A549 (cell line): ENCODE data around the gene NR2C2. TPM values are rescaled to one million over a fixed set of nuclear protein-coding genes. Genes with fewer than 3 reads are reported as not detected.

Source experiments
- ATAC-seq, 2 experiments: fragments of 200-7000 bp in 1 of 2; fragments of >200 bp in 1 of 2; cut with Nextera tagmentation in 1 of 2; cut with Tn5 transposase in 1 of 2; 3 replicates each; pipeline versions ENCODE4 v1.8.0 to v1.9.1; 2018 to 2020; ENCODE audit warnings: mild to moderate bottlenecking in 1 of 2, moderate library complexity in 1 of 2
- CTCF ChIA-PET: fragments of 300-600 bp; sonication (Branson Sonifier 250); formaldehyde crosslinking; extraction: SDS; loops from one replicate; lab custom pipeline; 2021; ENCODE audit warnings: antibody characterized with exemption, inconsistent platforms; lab: Yijun Ruan, JAX
- POLR2A ChIA-PET: fragments of 350-600 bp; formaldehyde crosslinking; extraction: SDS; loops from one replicate; lab custom pipeline; 2021; ENCODE audit warnings: antibody characterized with exemption, inconsistent platforms; lab: Yijun Ruan, JAX
- DNase-seq, 2 experiments: peaks; one replicate each; pipeline versions ENCODE4 v3.0.0 to v3.0.0-alpha.2; 2011 to 2016; ENCODE audit warnings: low read depth in 1 of 2, low spot score in 1 of 2
- FAIRE-seq: peaks from 2 replicates; lab custom pipeline; 2011; peaks lifted over from hg19 to GRCh38; lab: Jason Lieb, UNC
- H3K27ac ChIP-seq, 2 experiments: fragments of >200 bp; sonication (Bioruptor Twin); formaldehyde crosslinking; 3 replicates each; pipeline ENCODE4 v1.5.1; 2016 to 2017
- H3K4me1 ChIP-seq: fragments of >200 bp; sonication (Bioruptor Twin); formaldehyde crosslinking; 3 replicates; pipeline ENCODE4 v1.6.1; 2016
- H3K4me2 ChIP-seq: fragments of >200 bp; sonication (Bioruptor Twin); formaldehyde crosslinking; 3 replicates; pipeline ENCODE4 v1.6.1; 2016
- H3K4me3 ChIP-seq: fragments of >200 bp; sonication (Bioruptor Twin); formaldehyde crosslinking; 3 replicates; pipeline ENCODE4 v1.5.1; 2016
- H3K9me3 ChIP-seq: fragments of >200 bp; sonication (Bioruptor Twin); formaldehyde crosslinking; 3 replicates; pipeline ENCODE4 v1.6.1; 2016
- BCL3 ChIP-seq: fragments of >200 bp; sonication (Bioruptor Twin); formaldehyde crosslinking; IDR thresholded peaks from 3 replicates; pipeline ENCODE4 v1.6.1; 2016
- CBX8 ChIP-seq: fragments of 200-600 bp; sonication (generic); IDR thresholded peaks from 2 replicates; pipeline ENCODE4 v1.6.1; 2016
- ESRRA ChIP-seq: fragments of 150-350 bp; IDR thresholded peaks from 2 replicates; pipeline ENCODE4 v1.6.1; 2014; ENCODE audit warnings: mild to moderate bottlenecking, low read length, borderline replicate concordance
- FOSB ChIP-seq: fragments of 250-450 bp; sonication (Bioruptor Pico); IDR thresholded peaks from 2 replicates; pipeline ENCODE4 v1.5.0; 2020; ENCODE audit warnings: mild to moderate bottlenecking, moderate library complexity
- MAZ ChIP-seq: fragments of 150-350 bp; IDR thresholded peaks from 2 replicates; pipeline ENCODE4 v1.6.1; 2014; ENCODE audit warnings: antibody characterized with exemption, low read depth, low read length, borderline replicate concordance
- MYC ChIP-seq: IDR thresholded peaks from 2 replicates; pipeline ENCODE4 v1.6.1; 2012; ENCODE audit warnings: mild to moderate bottlenecking, inconsistent platforms, low read length, improper control_type of control experiment, borderline replicate concordance
- PBX3 ChIP-seq: IDR thresholded peaks from 2 replicates; pipeline ENCODE4 v1.6.1; 2012
- RCOR1 ChIP-seq: fragments of 150-350 bp; IDR thresholded peaks from 2 replicates; pipeline ENCODE4 v1.6.1; 2014; ENCODE audit warnings: antibody characterized with exemption, low read length, low read depth
- REST ChIP-seq: fragments of 200-600 bp; sonication (generic); IDR thresholded peaks from 2 replicates; pipeline ENCODE4 v1.6.1; 2016; ENCODE audit warnings: antibody characterized with exemption, mild to moderate bottlenecking, moderate library complexity
- RFX5 ChIP-seq: fragments of 450-650 bp; IDR thresholded peaks from 2 replicates; pipeline ENCODE4 v1.7.1; 2014; ENCODE audit warnings: antibody characterized with exemption, mild to moderate bottlenecking, moderate library complexity
- SREBF2 ChIP-seq: fragments of 450-650 bp; IDR thresholded peaks from 2 replicates; pipeline ENCODE4 v1.6.1; 2014; ENCODE audit warnings: mild to moderate bottlenecking, moderate library complexity
- TP53 ChIP-seq: fragments of 250-450 bp; sonication (Bioruptor Pico); IDR thresholded peaks from 2 replicates; pipeline ENCODE4 v1.5.0; 2021; ENCODE audit warnings: mild to moderate bottlenecking, moderate library complexity
- ZC3H11A ChIP-seq: fragments of 450-650 bp; IDR thresholded peaks from 2 replicates; pipeline ENCODE4 v1.6.1; 2014; ENCODE audit warnings: antibody characterized with exemption, mild to moderate bottlenecking
- ZFP36 ChIP-seq: fragments of 450-650 bp; IDR thresholded peaks from 2 replicates; pipeline ENCODE4 v1.6.1; 2014; ENCODE audit warnings: borderline replicate concordance; ENCODE audit not compliant: partially characterized antibody
- WGBS: methylation state at CpG from one replicate; pipeline ENCODE4 v1.1.6; 2017; ENCODE audit errors: missing lambda C conversion rate; 5-methylcytosine and 5-hydroxymethylcytosine counted together
- polyA plus RNA-seq, 4 experiments: library from polyadenylated mRNA; depleted of rRNA in 3 of 4; stranded (reverse); fragments of >200 nt; fragmentation: RNase III in 1 of 4; extraction: RNeasy Plus Mini Kit Qiagen cat#74134 plus additional on column Dnase treatment in 1 of 4; gene quantifications; 2 replicates in 3 of 4; 3 replicates in 1 of 4; pipeline ENCODE4 v1.2.3, GENCODE V29; 2011 to 2017
- TF ChIP-seq, protein P1 (sequence below): fragments of >200 bp; sonication (Bioruptor Twin); formaldehyde crosslinking; IDR thresholded peaks from 3 replicates; pipeline ENCODE4 v1.5.1; 2016
- TF ChIP-seq, protein P2 (sequence below): fragments of 250-450 bp; sonication (Bioruptor Pico); IDR thresholded peaks from 2 replicates; pipeline ENCODE4 v1.5.0; 2020; ENCODE audit warnings: low read depth, mild to moderate bottlenecking, moderate library complexity
- TF ChIP-seq, protein P3 (sequence below): fragments of >200 bp; sonication (Bioruptor Twin); formaldehyde crosslinking; IDR thresholded peaks from 2 replicates; pipeline ENCODE4 v1.6.1; 2016

The NR2C2 gene
- polyA plus RNA-seq, 2 of the 4 experiments (the other 2 are of a cell fraction) = 14.6 to 20.2 TPM

DNA sequence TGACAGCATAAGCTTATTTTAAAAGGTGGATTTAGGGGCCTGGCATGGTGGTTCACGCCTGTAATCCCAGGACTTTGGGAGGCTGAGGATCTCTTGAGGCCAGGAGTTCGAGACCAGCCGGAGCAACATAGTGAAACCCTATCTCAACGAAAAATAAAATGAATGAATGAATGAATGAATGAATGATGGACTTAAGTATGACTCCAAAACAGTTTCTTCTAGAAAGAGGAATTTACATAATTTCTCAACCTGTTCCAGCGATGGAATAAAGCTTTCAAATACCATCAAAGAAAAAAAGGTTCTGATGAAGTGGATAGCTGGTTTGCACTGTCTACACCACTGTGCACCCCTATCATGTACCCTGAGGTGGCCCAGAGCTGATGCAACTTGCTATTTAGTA is 20.1 kb upstream of the NR2C2 start:
- CTCF ChIA-PET = interaction anchor here (0.6 to 10.2 kb wide), 16 partner anchors 13 to 812 kb away, joined by 3 to 160 read pairs (median 5); partner anchors contain the start of gene C3orf20
- H3K27ac ChIP-seq = no peak overlapping the region
- no peak overlapping the region for H3K4me2 ChIP-seq
- DNase-seq = no peak
- no peak for ATAC-seq
- 74% methylated on average over 5 of the region's 5 CpGs for WGBS
- H3K4me1 ChIP-seq = no peaks in the 10 kb centered on the region
- H3K4me3 ChIP-seq = no peak overlapping the region
- FAIRE-seq = no peak
- H3K9me3 ChIP-seq = no peaks in the 10 kb centered on the region
- TF ChIP-seq ZC3H11A = no peak
- no peak for TF ChIP-seq SREBF2
- TF ChIP-seq RFX5 = no peak
- no peak for TF ChIP-seq PBX3
- no peak for TF ChIP-seq TP53 (CRISPR knock-in tag)
- TF ChIP-seq RCOR1 = no peak
- TF ChIP-seq, protein P1, sequence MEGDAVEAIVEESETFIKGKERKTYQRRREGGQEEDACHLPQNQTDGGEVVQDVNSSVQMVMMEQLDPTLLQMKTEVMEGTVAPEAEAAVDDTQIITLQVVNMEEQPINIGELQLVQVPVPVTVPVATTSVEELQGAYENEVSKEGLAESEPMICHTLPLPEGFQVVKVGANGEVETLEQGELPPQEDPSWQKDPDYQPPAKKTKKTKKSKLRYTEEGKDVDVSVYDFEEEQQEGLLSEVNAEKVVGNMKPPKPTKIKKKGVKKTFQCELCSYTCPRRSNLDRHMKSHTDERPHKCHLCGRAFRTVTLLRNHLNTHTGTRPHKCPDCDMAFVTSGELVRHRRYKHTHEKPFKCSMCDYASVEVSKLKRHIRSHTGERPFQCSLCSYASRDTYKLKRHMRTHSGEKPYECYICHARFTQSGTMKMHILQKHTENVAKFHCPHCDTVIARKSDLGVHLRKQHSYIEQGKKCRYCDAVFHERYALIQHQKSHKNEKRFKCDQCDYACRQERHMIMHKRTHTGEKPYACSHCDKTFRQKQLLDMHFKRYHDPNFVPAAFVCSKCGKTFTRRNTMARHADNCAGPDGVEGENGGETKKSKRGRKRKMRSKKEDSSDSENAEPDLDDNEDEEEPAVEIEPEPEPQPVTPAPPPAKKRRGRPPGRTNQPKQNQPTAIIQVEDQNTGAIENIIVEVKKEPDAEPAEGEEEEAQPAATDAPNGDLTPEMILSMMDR = no peak
- TF ChIP-seq, protein P2, sequence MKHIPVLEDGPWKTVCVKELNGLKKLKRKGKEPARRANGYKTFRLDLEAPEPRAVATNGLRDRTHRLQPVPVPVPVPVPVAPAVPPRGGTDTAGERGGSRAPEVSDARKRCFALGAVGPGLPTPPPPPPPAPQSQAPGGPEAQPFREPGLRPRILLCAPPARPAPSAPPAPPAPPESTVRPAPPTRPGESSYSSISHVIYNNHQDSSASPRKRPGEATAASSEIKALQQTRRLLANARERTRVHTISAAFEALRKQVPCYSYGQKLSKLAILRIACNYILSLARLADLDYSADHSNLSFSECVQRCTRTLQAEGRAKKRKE (CRISPR knock-in tag) = no peak
- no peak for TF ChIP-seq MAZ
- TF ChIP-seq, protein P3, sequence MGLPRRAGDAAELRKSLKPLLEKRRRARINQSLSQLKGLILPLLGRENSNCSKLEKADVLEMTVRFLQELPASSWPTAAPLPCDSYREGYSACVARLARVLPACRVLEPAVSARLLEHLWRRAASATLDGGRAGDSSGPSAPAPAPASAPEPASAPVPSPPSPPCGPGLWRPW = no peak
- no peak for TF ChIP-seq MYC
- no peak for TF ChIP-seq ESRRA
- POLR2A ChIA-PET = interaction anchor here (1.4 kb wide), 1 partner anchor 20 kb away, joined by 3 read pairs; the partner anchor contains the start of gene NR2C2

DNA sequence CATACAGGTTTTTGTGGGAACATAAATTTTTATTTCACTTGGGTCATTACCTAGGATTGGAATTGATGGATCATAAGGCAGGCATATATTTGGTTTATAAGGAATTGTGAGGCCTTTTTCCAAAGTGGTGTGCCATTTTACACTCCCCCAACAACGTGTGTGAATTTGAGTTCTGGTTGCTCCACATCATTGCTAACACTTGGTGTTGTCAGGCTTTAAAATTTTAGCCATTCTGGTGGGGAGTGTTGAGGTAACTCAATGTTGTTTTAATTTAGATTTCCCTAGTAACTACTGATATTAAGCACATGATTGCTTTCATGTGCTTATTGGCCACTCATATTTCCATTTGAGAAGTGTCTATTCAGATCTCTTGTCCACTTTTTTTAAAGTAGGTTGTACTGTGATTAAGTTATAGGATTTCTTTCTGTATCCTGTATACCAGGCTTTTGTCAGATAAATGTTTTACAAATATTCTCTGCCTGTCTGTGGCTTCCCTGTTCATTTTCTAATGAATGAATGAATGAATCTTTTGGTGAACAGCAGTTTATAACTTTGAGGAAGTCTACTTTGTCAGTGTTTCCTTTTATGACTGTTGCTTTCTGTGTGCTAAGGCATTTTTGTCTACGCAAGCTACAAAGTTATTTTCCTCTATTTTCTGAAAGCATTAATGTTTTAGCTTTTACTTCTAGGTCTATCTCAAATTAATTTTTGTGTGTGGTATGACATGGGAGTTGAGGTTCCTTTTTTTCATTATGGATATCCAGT is 17.9 kb upstream of the NR2C2 start:
- Histone ChIP-seq H3K4me1 (no peaks in the 10 kb centered on the region), H3K4me3 (no peak overlapping the region), H3K4me2 (no peak overlapping the region), H3K9me3 (no peaks in the 10 kb centered on the region), H3K27ac (no peak overlapping the region)
- ChIA-PET CTCF (interaction anchor here (1.1 kb wide), 1 partner anchor 8 kb away, joined by 5 read pairs; no protein-coding TSS in a partner anchor), POLR2A (no interaction called here)
- ATAC-seq (no peak), FAIRE-seq (no peak), DNase-seq (no peak)
- WGBS = 56% methylated on average over 2 of the region's 2 CpGs
- TF ChIP-seq CBX8 (no peak), ZFP36 (peak; percentile 15)

DNA sequence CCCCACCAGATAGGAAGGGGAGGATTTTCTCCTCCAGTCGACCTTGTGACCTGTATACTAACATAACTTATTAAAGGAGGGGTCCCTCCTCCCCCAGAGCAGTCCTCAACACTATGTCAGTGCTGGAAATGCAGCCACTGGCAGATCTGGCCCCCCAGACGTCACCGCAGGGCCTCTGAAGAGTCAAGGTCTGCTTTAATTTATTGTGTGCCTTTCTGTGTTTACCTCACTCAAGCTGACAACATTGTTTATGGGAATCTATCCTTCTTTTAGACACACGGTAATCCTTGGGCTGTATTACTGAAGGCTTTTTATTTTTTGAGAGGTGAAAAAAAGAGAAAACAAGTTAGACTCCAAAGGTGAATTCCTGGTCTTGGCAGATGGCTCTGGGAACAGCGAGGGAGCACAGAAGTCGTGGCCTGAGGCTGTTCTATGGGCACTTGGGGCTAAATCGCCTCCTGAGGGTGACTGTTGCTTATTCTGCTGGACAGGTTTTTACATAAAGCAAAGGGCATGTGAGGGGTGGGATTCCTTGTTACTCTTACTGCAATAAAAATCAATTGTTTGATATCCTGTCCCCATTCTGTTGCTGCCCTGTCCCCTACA is 13.5 kb upstream of the NR2C2 start:
- no peak overlapping the region for H3K4me3 ChIP-seq
- no peak for FAIRE-seq
- WGBS = 37% methylated on average over 7 of the region's 7 CpGs
- CTCF ChIA-PET = interaction anchor here (1.5 to 2.0 kb wide), 2 partner anchors 13 to 125 kb away, joined by 3 to 9 read pairs; no protein-coding TSS in a partner anchor
- TF ChIP-seq SREBF2 (no peak), BCL3 (no peak), ZC3H11A (no peak), FOSB (no peak), REST (no peak)
- TF ChIP-seq, all 56 proteins: peak for 0
- DNase-seq (no peak), ATAC-seq (no peak)
- POLR2A ChIA-PET = no interaction called here
- no peaks in the 10 kb centered on the region for H3K4me1 ChIP-seq
- no peak overlapping the region for H3K4me2 ChIP-seq
- no peak overlapping the region for H3K27ac ChIP-seq
- no peaks in the 10 kb centered on the region for H3K9me3 ChIP-seq
